GM19351 (cell line): ENCODE data around the gene TYMS.
"Not testable (repeated sequence)": the region's sequence is repeated elsewhere in the genome, so short reads cannot be mapped to it uniquely, and the experiment has no call there.

ENCODE experiments used
- ATAC-seq: cut with Tn5 transposase; IDR thresholded peaks from one replicate; pipeline ENCODE4 v1.9.1; 2021; ENCODE audit warnings: mild to moderate bottlenecking, moderate library complexity; ENCODE audit not compliant: unreplicated experiment

Gene TYMS

GRCh38 chr18:676736-677135 lies 19.3 kb downstream of the TYMS start:
- no peak for ATAC-seq

- no peak for ATAC-seq
Measured at GRCh38 chr18:677145-677544, 19.7 kb downstream of the TYMS start.

GRCh38 chr18:677951-678381 lies 20.5 kb downstream of the TYMS start:
- ATAC-seq, result no peak

DNA sequence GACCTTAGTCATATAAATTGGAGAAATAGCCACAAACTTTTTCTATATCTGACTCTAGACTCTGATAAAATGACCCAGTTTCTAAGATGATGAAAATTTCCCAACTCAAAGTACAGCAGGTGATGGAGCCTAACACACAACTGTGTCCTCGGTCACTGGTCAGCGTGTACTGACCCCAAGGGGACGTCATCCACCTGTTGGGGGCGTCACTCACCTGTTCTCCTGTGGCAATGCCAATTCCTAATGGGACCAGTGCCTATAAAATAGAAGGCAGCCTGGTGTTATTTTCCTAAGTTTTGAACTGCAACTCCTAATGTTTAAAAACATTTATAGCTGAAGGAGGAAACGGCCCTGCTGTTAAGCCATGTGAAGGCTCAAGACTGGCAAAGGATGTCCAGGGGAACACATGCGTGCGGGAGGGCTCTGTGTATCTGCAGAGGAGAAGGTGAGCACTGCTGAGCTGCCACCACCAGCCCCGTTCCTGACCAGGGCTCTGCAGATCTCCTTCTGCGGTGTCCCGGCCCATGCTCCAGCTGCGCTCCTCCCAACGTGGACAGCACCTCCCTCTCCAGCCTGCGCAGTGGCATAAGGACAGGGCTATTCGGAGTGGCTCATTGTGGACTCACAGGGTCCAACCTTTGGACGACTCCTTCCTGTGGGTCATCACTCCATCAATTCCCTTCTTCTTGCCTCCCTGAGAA lies 21.2 kb downstream of the TYMS start:
- no peak for ATAC-seq

DNA sequence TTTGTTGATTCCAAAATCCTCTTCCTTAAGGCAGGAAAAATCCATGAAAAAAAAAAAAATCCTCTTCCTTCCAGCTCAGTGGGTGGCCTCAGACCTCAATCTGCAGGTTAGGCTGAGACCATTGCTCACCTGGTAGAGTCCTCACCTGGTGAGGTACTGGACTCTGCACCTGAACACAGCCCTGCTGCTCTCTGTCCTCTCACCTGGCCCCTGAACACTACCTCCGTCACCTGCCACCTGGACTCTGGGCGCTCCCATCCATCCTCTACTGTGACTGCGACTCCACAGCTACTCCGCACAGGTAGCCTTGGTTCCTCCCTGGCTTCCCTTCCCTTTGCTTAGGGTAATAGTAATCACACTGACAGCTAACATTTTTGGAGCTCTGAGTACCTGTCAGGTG lies 22.1 kb downstream of the TYMS start:
- ATAC-seq, result no peak

- no peak for ATAC-seq
Measured at GRCh38 chr18:680392-680791, 22.9 kb downstream of the TYMS start.

GRCh38 chr18:681985-682384 lies 24.5 kb downstream of the TYMS start:
- no peak for ATAC-seq

- ATAC-seq, result not testable (repeated sequence)
Measured at GRCh38 chr18:682416-682815, 25.0 kb downstream of the TYMS start.

DNA sequence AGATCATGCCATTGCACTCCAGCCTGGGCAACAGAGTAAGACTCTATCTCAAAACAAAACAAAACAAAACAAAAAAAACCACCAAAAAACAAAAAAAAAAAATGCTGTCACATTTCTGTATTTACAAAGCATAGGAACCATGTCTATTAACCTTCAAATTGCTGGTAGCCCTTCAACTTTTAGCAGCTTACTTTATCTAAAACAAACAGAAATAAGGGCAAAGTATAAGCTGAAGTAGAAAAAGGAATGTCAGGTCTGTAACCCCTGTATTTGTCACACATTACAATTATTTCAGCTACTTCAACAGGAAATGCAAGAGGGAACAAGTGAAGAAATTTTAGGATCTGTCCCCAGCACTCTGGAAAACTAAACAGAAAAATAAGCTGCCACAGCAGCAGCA lies 25.4 kb downstream of the TYMS start:
- no peak for ATAC-seq

GRCh38 chr18:683531-683930 lies 26.1 kb downstream of the TYMS start:
- ATAC-seq, result no peak

DNA sequence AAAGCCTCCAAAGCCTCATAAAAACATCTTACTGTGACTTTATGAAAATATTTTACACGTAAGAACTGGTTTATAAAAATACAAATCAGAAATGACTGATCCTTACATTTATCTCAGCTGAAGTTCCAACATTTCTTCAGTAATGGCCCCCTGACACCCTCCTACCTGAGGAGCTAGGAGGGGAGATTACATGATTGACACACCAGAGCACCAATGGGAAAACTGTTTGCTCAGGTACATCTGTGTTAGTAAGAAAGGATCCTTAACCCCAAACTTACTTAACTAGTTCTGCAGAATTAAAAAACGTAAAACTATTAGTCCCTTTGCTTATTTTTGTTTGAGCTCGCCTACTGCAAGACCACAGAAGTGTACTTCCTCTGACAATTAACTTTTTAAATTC lies 28.0 kb downstream of the TYMS start:
- no peak for ATAC-seq

DNA sequence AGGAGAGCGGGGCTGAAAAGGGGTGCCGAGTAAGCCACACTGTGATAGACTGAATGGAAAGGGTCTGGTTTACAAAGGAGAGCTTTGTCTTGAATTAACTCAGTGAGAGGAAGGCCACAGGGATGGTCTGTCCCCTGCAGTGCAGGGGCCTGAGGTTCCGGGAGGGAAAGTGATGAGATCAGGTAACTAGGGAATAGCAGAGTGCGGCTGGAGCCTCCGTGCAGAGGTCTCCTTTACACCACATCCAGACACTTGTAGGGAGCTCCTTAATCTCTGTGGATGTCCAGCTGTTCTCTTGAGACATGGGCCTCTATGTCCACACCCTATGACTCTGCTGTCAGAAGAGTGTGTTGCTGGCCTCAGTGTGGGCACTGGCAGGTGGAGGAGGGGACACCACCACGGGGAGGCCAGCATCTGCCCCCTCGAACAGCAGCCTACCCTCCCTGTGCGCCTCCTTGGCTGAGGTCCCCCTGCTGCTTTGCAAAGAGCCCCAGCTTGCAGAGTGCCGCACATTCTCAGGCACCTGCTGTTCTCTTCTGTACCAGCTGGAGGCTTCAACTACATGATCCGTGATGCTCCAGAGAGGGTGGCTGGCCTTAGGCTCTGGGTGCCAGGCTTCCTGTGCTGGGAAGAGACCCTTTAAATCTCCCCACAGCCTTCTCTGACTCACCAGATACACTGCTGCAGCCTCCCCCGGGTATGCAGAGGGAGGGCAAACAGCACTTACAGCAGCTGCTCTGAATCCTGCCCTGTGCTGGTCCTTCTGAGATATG lies 29.1 kb downstream of the TYMS start:
- no peak for ATAC-seq

DNA sequence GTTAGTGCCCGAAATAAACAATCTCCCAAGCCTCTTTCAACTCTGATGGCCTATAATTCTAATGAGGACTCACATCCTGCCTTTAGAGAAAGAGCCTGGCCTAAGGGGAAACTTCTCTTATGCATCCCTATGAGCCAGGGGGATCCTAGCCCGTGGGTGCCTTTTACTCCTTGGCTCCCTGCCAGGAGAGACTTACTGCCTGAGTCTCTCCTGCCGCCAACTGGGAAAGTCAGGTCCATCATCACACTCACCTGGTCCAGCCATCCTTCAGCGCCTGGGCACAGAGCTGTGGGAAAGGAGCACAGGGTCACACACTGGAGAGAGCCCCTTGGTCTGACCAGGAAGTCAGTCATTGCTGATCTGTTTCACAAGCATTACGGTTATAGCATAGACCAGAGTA lies 30.9 kb downstream of the TYMS start:
- no peak for ATAC-seq

GRCh38 chr18:692824-693223 lies 35.4 kb downstream of the TYMS start:
- ATAC-seq, result no peak

- ATAC-seq, result no peak
Measured at GRCh38 chr18:693466-694187, 36.2 kb downstream of the TYMS start.

DNA sequence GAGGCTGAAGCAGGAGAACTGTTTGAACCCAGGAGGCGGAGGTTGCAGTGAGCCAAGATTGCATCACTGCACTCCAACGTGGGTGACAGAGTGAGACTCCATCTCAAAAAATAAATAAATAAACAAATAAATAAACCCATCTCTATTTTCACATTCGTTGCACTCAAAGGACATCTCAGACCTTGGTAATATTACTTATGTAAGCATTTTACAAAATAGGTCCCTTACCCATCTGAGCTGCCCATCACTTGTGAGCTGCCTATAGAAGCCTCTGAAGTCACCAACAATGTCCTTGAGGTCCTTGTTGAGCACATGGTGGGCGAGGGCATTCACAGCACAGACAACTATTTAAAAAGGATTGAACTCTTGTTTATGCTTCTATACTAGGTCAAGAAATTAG lies 39.6 kb downstream of the TYMS start:
- no peak for ATAC-seq

DNA sequence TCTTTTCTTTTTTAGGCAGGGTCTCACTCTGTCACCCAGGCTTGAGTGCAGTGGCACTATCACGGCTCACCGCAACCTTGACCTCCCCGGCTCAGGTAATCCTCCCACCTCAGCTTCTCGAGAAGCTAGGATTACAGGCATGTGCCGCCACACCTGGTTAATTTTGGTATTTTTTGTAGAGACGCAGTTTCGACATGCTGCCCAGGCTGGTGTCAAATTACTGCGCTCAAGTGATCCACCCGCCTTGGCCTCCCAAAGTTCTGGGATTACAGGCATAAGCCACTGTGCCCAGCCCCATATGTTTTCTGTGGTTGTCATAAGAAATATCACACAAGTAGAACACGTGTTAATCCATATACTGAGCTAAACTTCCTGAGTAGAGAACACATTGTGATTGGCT lies 40.3 kb downstream of the TYMS start:
- no peak for ATAC-seq

DNA sequence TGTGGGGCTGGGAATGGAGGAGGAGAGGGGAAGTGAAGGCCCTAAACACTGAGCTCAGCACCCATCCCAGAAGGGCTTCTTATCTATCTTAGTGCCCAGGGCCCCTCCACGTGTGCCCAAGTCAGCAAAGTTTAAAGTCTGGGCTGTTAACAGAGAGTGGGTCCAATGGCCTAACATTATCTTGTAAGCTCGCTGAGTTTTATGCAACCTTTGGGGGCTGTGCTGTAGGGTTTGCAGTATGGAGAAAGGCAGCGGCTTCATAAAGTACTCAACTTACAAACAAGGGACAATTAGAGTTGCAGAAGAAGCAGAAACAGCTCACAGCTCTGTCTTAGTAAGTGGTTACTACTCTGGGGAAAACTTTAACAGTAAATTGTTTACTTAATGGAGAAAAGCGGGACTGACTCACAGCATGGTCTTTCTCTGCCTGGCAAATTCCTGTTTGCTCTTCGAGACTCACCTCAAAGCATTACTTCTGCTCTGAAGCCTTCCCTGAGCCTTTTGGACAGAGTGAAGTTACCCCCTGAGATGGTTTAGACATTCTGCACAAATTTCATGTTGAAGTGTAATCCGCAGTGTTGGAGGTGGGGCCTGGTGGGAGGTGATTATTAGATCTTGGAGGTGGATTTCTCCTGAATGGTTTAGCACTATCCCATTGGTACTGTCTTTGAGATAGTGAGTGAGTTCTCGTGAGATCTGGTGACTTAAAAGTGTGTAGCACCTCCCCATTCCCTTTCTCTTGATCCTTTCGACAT lies 45.9 kb downstream of the TYMS start:
- ATAC-seq, result no peak

DNA sequence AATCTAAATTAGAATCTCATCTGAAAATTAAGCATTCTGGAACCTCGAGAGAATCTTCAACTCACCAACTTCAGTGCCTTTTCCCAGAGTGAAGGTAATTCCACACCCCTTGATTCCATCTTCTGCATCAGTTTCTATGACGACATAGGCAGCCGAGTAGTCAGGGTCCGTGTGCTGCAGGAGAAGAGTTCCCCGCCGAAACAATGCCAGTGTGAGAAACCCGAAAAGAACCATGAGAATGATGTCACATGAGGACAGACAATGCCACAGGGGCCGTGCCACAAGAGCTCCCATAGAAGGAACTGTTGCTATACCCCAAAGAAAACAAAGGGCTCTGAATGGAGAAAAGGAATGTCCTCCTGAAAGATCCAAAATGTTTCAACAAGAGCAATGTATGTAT lies 49.0 kb downstream of the TYMS start:
- no peak for ATAC-seq

GRCh38 chr18:708096-708495 lies 50.6 kb downstream of the TYMS start:
- no peak for ATAC-seq

GRCh38 chr18:709771-710170 lies 52.3 kb downstream of the TYMS start:
- no peak for ATAC-seq
